ENCODE measurements around the gene ZFPM1.

The ZFPM1 gene

GRCh38 chr16:88418869-88419268 lies 34.2 kb upstream of the ZFPM1 start:
- DNase-seq: no peak

DNA sequence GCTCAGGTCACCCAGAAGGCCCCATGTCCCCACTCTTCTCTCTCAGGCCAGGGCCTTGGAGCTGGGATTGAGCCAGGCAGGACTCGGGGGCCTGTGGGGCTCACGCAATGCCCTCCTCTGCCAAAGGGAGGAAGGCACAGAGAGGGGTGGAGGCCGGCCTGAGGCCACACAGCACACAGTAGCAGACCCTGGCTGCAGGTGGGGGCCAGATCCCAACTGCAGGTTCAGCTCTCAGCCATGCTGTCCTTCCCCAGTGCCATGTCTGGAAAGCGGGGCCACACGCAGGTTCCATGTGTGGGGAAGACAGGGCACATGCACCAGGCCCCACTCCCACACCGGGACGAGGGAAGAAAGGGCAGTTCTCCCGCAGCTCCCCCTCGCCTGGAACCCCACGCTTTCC lies 33.3 kb upstream of the ZFPM1 start:
- DNase-seq: no peak

- no peak for DNase-seq
Measured at GRCh38 chr16:88420496-88420895, 32.6 kb upstream of the ZFPM1 start.

DNA sequence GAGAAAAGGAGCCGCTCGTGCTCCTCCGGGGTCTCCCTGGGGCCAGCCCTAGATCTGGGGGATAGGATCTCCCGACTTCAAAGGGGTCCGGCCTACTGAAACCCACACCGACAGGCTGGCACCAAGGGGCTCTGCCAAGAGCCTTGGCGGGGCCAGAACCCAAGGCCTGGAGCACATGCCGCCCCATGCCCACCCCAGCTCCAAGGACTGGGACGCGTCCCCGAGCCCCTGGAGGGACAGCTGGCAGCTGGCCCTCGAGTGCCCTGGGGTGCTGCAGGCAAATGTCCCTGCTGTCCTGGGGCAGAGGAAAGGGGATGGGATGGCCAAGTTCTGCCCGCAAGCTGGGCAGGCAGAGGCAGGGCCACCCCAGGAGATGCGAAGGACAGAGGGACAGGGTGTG lies 31.8 kb upstream of the ZFPM1 start:
- no peak for DNase-seq

- DNase-seq: no peak
Measured at GRCh38 chr16:88421871-88422433, 31.1 kb upstream of the ZFPM1 start.

GRCh38 chr16:88422733-88423447 lies 30.2 kb upstream of the ZFPM1 start:
- no peak for DNase-seq

DNA sequence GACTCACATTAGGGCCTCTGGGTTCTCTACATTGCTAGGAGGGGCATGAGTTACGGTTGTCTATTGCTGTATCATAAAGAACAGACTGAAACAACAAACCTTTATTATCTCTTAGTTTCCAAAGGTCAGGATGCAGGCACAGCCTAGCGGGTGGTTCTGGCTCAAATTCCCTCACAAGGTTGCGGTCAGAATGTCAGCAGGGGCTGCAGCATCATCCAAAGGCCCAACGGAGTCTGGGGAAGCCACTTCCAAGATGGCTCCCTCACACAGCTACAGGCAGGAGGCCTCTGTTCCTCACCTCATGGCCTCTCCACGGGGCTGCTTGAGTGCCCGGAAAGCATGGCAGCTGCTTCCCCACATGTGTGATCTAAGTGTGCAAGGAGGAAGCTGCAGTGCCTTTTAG lies 29.6 kb upstream of the ZFPM1 start:
- DNase-seq: no peak

DNA sequence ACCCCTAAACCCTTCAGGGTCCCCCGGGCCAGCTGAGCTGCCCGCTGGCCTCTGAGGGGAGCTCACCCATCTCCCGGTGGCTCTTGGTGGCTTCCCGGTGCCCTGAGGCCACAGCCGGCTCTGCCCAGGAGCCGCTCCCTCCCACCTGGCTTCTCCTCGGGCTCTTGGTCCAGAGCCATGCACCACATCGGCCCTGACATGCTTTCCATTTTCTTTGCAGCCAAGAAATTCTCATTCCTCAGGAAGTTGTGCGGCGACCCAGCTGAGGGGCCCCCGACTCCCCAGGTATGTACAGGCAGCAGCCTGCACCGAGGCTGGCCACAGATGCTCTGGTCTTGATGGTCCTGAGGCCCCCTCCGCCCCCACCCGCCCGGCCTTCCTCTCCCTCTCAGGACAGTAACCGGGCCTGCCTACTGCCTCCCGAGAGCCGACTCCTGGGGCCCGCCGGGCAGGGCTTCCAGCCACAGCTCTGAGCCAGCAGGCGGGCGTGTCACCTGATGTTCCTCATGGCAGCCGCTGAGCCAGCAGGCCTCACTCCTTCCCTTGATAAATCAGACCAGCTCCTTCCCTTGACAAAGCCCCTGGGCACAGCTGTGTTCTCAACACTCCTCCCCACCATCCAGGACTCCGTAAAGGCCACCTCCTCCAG lies 28.4 kb upstream of the ZFPM1 start:
- DNase-seq: no peak

GRCh38 chr16:88426018-88426417 lies 27.1 kb upstream of the ZFPM1 start:
- no peak for DNase-seq

DNA sequence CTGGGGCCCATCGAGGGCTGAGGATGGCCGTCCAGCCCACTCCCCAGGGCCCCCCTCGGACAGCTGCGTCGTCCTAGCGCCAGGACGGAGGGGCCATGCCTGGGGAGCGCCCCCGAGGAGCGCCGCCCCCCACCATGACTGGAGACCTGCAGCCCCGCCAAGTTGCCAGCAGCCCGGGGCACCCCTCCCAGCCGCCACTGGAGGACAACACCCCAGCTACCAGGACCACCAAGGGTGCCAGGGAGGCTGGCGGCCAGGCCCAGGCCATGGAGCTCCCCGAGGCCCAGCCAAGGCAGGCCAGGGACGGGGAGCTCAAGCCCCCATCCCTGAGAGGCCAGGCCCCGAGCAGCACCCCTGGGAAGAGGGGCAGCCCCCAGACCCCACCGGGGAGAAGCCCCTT lies 25.7 kb upstream of the ZFPM1 start:
- DNase-seq: no peak

DNA sequence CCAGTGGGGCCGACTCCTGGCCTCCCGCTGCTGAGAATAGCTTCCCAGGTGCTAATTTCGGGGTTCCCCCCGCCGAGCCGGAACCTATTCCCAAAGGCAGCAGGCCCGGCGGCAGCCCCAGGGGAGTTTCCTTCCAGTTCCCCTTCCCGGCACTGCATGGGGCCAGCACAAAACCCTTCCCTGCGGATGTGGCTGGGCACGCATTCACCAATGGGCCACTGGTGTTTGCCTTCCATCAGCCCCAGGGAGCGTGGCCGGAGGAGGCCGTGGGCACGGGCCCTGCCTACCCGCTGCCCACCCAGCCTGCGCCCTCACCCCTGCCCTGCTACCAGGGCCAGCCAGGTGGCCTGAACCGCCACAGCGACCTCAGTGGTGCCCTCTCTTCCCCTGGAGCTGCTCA lies 24.9 kb upstream of the ZFPM1 start:
- DNase-seq: no peak

GRCh38 chr16:88428616-88429386 lies 24.3 kb upstream of the ZFPM1 start:
- no peak for DNase-seq

GRCh38 chr16:88429387-88430184 lies 23.5 kb upstream of the ZFPM1 start:
- no peak for DNase-seq

- no peak for DNase-seq
Measured at GRCh38 chr16:88430185-88430523, 22.9 kb upstream of the ZFPM1 start.

GRCh38 chr16:88430524-88431446 lies 22.3 kb upstream of the ZFPM1 start:
- DNase-seq: peak; percentile 37

GRCh38 chr16:88431651-88432050 lies 21.4 kb upstream of the ZFPM1 start:
- no peak for DNase-seq

DNA sequence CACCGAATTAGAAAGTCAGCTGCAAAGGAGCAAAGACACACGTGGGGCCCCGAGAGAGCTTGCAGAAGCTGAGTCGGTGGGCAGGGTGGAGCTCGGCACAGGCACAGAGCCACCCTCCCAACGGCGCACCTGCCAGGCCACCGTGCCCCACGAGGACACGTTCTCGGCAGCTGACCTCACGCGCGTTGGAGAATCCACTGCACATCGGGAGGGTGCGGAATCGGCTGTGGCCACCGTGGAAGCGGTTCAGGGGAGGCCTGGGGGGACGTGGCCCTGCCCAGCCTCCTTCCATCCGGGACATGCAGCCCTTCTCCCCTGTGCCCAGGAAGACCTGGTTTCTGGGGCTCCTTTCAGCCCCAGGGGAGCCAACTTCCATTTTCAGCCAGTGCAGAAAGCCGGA lies 20.9 kb upstream of the ZFPM1 start:
- no peak for DNase-seq

DNA sequence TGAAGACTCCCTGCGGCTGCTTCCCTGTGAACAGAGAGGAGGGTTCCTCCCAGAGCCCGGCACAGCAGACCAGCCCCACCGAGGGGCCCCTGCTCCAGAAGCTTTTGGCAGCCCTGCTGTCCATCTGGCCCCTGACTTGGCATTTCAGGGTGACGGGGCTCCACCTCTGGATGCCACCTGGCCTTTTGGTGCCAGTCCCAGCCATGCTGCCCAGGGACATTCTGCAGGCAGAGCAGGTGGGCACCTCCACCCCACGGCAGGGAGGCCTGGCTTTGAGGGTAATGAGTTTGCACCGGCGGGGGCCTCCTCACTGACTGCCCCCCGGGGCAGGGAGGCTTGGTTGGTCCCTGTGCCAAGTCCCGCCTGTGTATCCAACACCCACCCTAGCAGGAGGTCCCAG lies 20.3 kb upstream of the ZFPM1 start:
- no peak for DNase-seq

GRCh38 chr16:88433632-88434352 lies 19.3 kb upstream of the ZFPM1 start:
- no peak for DNase-seq

GRCh38 chr16:88434353-88434690 lies 18.8 kb upstream of the ZFPM1 start:
- no peak for DNase-seq

- no peak for DNase-seq
Measured at GRCh38 chr16:88434746-88435145, 18.3 kb upstream of the ZFPM1 start.
